Measurements from ENCODE around the gene KCNE1.
"Not testable (repeated sequence)": the region's sequence is repeated elsewhere in the genome, so short reads cannot be mapped to it uniquely, and the experiment has no call there.

The KCNE1 gene

DNA sequence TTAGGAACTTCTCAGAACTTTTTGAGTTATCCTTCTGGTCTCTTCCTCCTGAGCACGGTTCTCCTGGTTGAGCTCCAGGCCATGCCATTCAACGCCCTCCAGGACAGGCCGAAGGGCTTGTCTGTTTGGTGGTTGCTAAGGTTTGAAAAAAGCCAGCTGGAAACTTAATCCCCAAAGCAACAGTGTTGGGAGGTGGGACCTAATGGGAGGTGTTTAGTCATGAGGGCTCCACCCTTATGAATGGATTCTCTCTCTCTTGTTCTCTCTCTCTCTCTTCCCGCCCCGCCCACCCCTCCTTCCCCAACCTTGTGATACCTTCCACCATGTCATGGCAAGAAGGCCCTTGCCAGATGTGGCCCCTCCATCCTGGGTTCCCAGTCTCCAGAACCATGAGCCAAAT is 829 bp downstream of the KCNE1 start:
- no peak for DNase-seq (ENCODE audit: low spot score)

DNA sequence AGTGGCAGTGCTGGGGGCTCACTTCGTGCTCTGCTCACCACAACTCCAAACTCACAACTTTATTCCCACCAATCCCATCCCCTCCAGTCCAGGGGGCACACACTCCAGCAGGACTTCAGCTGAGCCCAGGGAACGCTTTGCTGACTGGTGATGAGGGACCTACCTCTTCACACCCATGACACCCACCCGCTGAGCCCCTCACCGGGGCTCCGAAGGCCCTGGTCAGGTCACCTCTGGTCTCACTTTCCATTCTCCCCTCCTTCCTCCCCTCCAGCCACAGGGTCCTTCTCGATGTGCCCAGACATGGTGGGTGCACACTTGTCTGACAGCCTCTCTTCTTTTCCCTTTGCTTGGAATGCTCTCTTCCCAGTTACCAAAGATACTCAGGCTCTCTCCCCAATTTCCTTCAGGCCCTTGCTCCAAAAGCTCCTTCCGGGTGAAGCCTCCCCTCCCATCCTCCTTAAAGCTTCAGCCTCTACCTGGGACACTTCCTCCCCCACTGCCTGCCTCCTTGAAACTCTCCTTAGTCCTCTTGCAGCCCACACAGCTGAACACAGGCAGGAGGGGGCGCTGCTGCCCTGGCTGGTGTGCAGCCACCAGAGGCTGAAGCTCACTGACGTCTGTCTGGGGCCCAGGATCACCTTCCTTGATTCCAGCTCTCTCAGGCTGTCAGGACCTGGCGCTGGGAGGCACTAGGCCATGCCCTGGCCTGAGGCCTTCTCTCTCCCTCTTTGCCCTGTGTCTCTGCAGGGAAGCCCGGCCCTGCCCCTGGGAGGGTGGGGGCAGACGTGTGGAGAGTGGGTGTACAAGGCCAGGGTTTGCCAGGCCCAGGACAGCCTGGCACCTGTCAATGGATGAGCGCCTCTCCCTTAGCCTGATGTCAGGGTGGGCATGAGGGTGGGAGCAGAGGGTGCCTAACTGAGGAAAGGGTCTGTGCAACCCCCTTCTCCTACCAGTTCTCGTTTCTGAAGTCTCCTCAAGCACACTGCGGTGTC is 1.6 kb downstream of the KCNE1 start:
- DNase-seq (ENCODE audit: low spot score): no peak

DNA sequence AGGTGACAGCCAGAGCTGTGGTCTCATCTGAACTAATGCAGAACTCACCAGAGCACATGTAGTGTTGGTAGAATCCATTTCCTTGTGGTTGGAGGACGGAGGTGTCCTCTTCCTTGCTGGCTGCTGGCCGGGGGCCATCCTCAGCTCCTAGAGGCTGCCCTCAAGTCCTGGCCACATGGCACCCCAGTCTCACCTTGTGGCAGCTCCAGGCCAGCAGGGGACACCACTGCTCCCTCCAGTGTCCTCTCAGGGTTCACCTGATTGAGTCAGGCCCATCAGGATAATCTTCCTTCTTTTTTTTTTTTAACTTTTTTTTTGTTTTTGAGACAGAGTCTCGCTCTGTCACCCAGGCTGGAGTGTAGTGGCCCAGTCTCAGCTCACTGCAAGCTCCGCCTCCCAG is 2.9 kb downstream of the KCNE1 start:
- no peak for DNase-seq (ENCODE audit: low spot score)

DNA sequence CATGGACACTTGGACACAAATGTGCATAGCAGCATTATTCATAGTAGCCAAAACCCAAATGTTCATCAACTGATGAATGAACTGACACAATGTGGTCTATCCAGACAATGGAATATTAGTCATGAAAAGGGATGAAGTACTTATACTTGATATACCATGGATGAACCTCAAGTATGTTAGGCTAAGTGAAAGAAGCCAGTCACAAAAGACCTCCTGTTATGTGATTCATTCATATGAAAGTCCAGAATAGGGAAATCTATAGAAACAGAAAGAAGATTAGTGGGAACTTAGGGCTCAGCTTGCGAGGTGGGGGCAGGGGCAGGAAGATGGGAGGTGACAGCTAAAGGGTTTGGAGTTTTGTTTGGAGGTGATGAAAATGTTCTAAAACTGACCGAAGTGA is 7.4 kb downstream of the KCNE1 start:
- DNase-seq (ENCODE audit: low spot score): no peak

DNA sequence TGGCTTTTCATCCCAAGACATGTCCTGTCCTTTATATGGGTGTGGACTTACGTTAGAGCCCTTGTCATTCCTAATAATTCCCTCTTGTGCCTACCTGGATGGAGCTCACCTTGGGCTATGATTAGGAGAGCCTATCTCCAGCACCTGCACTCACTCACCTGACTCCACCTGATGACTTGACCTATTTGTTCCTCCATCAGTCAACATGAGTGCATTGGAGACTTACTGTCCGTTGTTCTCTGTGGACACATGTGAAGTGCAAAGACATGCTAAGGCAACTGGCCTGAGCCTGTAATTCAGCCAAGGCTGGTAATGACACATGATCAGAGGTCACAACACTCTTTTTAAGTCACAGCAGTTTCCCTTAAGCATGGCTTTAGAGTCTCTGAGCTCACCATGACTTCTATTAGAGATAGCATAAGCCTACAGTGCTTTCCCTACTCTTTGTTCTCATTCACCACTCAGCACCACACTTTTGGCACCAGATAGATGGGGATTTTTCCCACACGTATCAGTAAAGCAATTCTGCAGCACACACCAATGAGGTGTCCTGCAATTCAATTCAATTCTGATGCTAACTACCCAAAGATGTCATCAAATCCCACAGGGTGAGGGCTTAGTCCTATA is 9.4 kb downstream of the KCNE1 start:
- no peak for DNase-seq (ENCODE audit: low spot score)

DNA sequence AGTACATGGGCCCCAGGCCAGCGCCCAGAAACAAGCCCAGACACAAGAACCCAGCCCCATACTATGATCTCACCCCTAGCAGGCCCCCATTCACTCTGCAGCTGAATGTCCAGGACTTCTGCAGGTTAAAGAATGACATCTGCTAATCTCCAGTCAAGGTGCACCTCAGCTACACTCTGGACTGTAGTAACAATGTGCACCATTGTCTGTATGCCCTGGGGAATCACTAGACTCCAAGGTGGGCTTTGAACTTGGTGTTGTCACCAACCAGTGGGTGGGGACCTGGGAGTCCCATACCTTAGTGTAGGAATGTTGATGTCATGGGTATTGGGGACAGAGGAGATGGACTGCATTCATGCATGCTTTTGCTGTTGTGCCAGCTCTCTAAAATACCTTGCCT is 10.3 kb downstream of the KCNE1 start:
- no peak for DNase-seq (ENCODE audit: low spot score)

DNA sequence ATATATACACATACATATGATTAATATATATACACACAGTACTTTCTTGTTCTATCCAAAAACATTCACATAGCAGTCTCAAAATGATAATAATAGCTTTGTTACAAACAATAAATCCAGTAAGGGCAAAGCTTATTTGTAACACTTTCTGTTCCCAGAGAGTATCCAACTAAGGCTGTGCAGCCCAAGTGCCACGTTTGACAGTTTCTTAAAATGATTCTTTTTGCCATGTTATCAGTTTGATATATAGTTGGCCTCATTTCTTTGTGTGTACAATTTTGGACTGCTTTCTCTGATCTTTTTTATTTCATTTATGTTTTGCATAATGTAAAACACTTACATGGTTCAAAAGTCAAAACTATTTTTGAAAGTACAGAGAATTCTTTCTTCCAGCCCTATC is 11.8 kb downstream of the KCNE1 start:
- DNase-seq (ENCODE audit: low spot score): no peak

DNA sequence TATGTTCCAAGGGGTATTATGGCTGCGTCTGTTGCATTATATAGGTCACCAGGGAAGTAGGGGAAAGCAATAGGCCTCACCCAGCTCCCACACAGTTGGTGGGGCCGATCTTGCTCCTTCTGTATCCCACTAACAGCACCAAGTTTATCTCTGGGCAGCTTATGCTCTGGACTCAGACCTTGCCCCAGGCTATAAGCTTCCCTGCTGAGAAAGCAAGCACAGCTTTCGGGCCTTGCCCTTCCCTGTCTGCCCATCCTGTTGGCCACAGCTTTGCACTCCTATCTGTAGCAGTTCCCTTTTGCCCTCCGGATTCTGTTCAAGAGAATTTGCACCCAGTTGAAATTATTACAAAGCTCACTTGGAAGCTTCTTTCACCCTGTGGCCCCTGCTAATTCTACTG is 12.9 kb downstream of the KCNE1 start:
- no peak for DNase-seq (ENCODE audit: low spot score)

DNA sequence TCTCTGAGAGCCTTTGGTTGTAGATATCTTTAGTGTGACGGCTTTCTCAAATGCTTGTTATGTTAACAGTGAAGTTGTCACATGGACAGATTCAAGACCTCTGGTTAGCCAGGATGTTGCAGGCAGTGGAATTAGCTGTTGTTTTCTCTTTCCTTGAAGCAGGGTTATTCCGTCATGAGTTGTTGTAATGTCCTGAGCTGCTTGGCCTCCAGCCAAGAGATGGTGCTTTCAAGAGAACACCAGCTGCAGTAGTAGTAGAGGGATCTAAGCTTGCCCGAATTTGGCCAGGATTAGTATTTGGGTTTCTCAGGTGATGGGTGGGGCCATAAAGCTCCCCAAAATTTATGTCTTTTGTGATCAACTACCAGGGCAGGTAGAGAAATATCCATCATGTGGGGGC is 13.4 kb downstream of the KCNE1 start:
- no peak for DNase-seq (ENCODE audit: low spot score)

DNA sequence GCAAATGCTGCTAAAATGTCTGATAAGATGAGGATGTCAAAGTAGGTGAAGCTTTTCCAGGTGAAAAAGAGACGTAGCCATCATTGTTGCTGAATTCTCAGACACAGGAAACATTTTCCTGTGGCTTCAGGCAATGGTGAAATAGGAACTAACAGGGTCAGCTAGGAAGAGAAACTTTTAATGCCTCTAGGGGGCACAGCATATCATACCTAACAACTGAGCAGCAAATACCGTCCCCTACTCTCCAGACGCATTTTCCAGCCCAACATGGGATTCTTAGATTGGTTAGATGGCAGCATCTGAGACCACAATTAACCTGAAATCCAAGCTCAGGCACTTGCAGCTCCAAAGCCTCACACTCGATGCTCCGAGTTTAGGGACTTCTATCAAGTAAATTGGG is 28.2 kb downstream of the KCNE1 start:
- not testable (repeated sequence) for DNase-seq (ENCODE audit: low spot score)

DNA sequence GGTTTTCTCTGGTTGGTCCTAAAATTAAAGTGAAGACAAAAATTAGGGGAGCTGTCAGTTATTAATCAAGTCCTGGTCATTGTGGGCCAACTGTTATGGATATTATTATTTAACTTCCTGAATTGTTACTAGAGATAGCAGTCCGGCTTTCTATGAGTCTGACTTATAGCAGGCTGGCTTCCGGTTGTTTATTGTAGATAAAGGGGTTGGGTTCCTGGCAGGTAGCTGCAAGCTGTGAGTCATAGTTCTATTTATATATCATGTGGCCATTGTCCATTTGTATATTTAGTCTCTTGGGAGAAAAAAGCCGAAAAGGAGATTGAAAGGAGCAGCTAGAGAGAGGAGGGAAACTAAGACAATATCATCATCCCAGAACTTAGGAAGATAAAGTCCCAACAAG is 28.6 kb downstream of the KCNE1 start:
- not testable (repeated sequence) for DNase-seq (ENCODE audit: low spot score)

DNA sequence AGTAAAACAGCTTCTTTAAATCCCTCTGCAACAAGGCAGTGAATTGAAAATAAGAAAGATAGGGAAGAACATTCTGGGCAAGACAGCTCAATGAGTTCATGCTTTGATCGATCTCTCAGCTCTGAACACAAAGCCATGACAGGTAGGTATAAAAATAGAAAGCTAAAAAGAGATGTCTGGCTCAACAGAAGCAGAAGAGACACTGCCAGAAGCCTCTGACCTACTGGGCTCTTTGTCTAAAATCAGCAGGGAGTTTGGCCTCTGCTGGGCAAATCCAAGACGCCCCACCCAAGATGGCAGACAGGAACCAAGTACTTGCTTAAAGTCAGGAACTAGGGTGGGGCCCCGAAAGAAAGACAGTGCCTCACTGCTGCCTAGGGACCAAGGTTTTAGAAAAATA is 44.7 kb downstream of the KCNE1 start:
- DNase-seq (ENCODE audit: low spot score): not testable (repeated sequence)

DNA sequence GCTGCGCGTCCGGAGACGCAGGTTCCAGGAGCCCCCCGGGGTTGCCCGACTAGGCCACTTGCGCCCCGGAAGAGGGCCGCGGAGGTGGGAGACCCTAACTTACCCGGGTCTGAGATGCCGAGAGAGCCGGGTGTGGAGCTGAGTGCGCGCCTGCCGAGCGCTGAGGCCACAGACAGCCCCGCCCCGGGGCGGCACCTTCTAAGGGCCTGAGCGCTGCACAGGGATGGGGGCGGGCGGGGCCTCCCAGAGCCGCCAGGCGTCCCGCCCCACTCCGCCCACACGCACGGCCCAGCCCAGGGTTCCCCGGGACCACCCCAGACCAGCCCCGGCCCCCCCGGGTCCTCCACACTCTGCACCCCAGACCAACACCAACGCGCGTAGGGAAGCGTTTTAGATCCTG is 52.6 kb downstream of the KCNE1 start:
- DNase-seq (ENCODE audit: low spot score): not testable (repeated sequence)

DNA sequence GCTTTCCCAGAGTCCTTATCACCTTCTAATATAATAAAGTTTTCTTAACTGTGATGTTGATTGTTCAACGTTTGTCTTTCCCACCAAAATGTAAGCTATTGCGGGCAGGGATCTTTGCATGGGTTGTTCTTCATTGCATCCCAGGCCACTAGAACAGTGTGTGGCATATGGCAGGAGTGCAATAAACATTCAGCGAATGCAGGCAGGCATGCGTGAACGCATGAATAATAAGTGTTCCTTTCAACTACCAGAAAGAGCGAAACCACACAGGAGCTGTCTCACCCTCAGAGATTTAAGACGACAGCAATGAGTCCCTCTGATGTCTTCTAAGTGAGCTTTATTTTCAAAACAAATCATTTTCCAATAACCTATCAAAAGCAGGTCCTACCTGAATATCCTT is 53.7 kb downstream of the KCNE1 start:
- not testable (repeated sequence) for DNase-seq (ENCODE audit: low spot score)

DNA sequence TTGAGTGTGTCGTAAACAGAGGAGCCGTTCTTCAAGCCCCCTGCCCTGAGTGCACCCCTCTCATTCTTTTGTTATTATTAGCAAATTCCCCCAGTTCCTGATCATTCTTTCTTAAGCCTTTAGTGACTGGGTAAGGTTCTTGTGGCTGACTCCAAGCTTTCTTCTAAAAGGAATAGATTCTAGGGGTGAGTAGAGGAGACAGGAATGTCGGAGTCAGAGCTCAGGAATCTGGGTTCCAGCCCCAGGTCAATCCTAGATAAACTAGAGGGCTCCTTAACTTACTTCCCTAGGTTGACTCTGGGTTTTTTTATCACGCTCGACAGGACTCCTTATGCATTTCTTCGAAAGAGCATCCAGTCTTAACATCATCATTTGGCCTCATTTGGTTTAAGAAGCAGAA is 55.8 kb downstream of the KCNE1 start:
- not testable (repeated sequence) for DNase-seq (ENCODE audit: low spot score)

DNA sequence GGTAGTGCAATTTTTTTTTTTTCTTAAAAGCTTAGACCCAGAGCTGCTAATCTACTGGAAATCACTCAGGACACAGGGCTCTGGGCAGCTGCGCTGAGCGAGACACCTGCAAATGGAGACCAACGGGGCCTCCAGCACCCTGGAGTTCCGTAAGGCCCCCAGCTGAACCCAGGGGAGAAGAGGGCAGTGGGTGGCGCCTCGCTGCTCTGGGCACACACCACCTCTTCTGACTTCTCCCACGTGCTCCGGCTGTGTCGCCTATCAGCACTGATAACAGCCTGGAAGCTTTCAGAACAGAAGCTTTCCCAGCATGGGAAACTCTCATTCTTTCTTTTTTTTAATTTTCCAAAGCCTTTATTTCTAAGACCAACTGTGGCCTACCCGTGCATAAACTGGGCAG is 56.4 kb downstream of the KCNE1 start:
- not testable (repeated sequence) for DNase-seq (ENCODE audit: low spot score)

DNA sequence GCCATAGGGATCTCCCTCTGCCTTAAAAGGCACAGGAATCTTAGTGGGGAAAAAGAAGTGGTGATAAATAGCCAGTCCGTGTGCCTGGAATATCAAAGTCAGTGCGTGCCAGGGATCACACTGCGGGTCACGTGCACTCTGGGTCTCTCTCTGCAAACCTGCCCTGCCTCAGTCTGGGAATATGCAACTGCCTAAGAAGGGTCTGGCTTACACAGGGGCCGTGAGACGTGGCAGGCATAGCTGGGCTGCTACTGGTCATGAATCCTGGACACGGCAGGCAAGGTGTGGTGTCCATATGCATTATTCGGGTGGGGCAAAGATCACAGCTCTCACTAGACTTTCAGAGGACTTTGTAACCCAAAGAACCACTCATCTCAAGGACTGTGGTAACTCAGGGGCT is 65.0 kb downstream of the KCNE1 start:
- not testable (repeated sequence) for DNase-seq (ENCODE audit: low spot score)

DNA sequence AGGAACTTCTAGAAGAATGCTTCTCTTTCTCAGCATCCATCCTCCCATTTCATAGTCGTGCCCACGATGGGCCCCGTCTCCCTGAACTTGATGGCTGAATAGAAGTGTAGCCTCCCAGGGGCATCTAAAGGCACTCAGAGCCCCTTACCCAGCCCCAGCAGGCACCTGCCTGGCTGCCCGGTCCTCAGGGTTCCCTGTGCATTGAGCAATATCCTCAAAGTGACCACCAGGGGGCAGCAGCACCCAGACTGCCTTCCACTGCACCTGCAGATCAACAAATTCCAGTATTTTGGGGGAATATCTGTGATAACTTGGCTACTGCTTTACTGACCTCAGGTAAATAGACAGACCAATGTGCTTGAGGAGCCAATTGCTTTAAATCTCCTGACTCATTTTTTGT is 68.5 kb downstream of the KCNE1 start:
- not testable (repeated sequence) for DNase-seq (ENCODE audit: low spot score)

DNA sequence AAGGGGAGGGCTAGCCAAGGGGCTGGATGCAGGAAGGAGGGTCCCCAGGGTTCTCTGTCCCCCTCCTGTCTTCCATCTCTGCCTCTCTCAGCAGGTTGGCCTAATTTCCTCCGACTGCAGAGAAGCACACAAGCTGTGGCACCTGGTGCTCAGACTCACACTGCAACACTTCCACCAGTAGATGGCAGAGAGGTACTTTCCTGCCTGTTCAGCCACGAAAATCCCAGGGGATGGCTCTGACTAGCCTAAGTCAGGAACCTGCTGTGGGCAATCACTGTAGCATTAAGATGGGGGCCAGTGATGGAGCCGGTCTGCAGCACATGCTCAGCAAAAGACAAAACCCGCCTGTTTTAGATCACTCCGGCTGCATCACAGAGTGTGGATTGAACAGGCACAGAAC is 82.3 kb downstream of the KCNE1 start:
- DNase-seq (ENCODE audit: low spot score): not testable (repeated sequence)

DNA sequence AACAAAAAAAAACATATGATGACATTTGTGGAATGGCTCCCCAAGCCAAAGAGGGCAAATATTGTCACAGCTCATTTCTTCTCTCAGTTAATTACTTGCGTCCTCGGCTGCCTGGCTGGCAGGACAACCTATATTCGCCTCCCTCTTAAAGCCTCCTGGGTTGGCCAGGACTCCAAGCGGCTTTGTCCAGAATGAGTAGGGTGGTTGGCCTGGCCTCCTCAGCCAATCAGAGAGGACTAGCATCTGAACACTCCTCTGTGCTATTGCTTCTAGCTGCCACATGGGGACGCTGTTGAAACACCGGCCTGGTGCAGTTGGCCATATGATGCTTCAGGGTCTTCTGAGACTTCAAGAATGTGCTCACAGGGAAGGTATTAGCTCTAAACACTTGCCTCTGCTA is 83.6 kb downstream of the KCNE1 start:
- not testable (repeated sequence) for DNase-seq (ENCODE audit: low spot score)

DNA sequence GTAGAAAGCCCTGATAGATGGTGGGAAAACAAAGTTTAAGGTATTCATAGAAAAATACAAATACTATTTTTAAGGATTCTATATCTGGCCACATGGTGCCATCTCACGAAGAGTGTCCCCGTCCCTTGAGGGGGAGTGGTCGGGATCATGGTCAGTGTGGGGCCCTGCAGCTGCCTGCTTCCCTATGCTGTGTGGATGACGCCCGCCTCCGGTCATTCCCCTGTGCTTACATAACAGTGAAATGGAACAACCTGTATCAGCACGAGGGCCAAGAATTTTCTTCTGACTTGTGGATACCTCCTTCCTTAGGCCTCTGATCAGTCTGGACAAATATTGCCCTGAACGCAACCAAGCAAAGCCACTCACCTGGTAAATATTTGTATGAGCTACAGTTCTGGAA is 84.7 kb downstream of the KCNE1 start:
- DNase-seq (ENCODE audit: low spot score): not testable (repeated sequence)

DNA sequence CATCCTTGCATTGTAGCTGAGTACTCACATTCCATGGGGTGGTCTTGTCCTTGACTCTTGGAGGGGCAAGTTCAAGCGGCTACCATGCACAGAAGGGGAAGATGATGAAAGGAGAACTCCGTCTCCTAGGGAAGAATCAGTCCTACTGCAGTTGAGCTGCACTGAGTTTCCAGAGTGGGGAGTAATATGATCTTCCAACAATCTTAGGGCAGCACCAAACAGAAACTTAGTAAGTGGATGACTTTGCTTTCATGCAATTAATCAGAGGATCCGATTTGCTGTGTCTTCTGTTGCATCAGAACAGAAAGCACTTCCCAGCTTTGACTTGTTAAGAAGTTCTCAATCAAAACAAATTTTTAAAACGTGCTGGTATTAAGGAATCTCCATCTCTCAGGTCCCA is 88.2 kb downstream of the KCNE1 start, which contains the start of gene SMIM34:
Gene SMIM34, minus strand, starts transcription at position 147 of the 400 bp plus-strand sequence. Its CDS starts 112 bp downstream, at position 35.
- DNase-seq (ENCODE audit: low spot score): not testable (repeated sequence)

DNA sequence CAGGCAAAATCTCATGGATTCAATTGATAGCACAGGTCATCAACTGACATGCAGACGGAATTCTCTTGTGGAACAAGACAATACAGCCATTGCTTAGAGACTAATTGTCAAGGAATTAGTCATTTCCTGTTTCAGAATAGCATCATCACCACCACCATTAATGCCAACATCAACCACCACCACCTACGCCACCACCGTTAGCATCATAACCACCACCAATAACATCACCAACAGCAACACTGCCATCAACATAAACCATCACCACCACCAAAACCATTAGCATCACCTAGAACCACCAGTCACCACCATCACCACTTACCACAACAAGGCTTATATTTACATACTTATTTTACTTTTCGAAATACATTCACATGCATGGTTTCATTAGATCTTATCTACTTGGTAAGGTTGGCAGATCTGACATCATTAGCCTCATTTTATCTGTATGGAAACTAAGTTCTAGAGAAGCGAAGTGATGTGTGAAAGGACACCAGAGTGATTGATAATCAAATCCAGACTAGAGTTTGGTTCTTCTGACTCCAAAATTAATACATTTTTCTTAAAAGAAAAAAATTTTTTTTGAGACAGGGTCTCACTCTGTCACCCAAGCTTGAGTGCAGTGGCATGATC is 94.4 kb downstream of the KCNE1 start:
- DNase-seq (ENCODE audit: low spot score): not testable (repeated sequence)
